ENCODE measurements around the gene SLC26A6. TPM values are rescaled to one million over a fixed set of nuclear protein-coding genes. Genes with fewer than 3 reads are reported as not detected.

The SLC26A6 gene
- total RNA-seq: 10 to 100 TPM; 10.5 to 66.0 (median 20.4) TPM

GRCh38 chr3:48635222-48636021 lies at the start of gene SLC26A6:
Gene SLC26A6 (minus strand): TSS chr3:48635461. CDS start chr3:48635393, 68 bp downstream.
- TF ChIP-seq POLR2AphosphoS5 (IDR thresholded peaks at IDR 0.05) (peak in 1 of 2 donors; percentile 83), CTCF (IDR thresholded peaks at IDR 0.05) (peak; percentile 21 to 71 (median 52)), POLR2A (IDR thresholded peaks at IDR 0.05) (peak in 2 of 4 donors; percentile 39 to 72), EP300 (IDR thresholded peaks at IDR 0.05) (no peak)
- DNase-seq (peak; percentile 98 to 100), ATAC-seq (ENCODE audit: low FRiP score in 2 of 2) (peak; percentile 98 to 99)
- H3K9me3 ChIP-seq: no peaks in the 10 kb centered on the region
- H3K36me3 ChIP-seq: peaks cover 0 to 29% (median 11%) of the 10 kb centered on the region in 4 donors
- H3K27me3 ChIP-seq: no peaks in the 10 kb centered on the region
- 2% methylated on average over 25 of the region's 68 CpGs; no CpG with 5 or more reads in 1 of the 2 donors for WGBS, 2 donors
- peaks cover 18 to 26% (median 23%) of the 10 kb centered on the region in 4 donors for H3K4me1 ChIP-seq
- peak within 1 kb of the TSS; percentile 71 to 86 (median 82) for H3K27ac ChIP-seq
- peak within 1 kb of the TSS; percentile 77 to 98 (median 87) for H3K4me3 ChIP-seq

GRCh38 chr3:48684480-48685143 lies 49.4 kb upstream of the SLC26A6 start:
- DNase-seq: peak; percentile 44 to 55
- no peaks in the 10 kb centered on the region for H3K27me3 ChIP-seq
- 40 to 42% methylated on average over 7 of the region's 7 CpGs for WGBS, 2 donors
- no peaks in the 10 kb centered on the region for H3K9me3 ChIP-seq
- H3K4me1 ChIP-seq: peaks cover 23 to 31% (median 26%) of the 10 kb centered on the region in 4 donors
- H3K27ac ChIP-seq: peak overlapping the region in 3 of 4 donors; percentile 63 to 88 (median 88)
- H3K36me3 ChIP-seq: peaks cover 33 to 51% (median 49%) of the 10 kb centered on the region in 4 donors
- peak in 1 of 2 donors; percentile 4 for ATAC-seq (ENCODE audit: low FRiP score in 2 of 2)
- H3K4me3 ChIP-seq: peak overlapping the region; percentile 0 to 96 (median 81)
- peak in 1 of 2 donors; percentile 12 for TF ChIP-seq POLR2AphosphoS5 (IDR thresholded peaks at IDR 0.05)
- TF ChIP-seq CTCF (IDR thresholded peaks at IDR 0.05): no peak
- no peak for TF ChIP-seq EP300 (IDR thresholded peaks at IDR 0.05)

- no peak for DNase-seq
- no peak for TF ChIP-seq CTCF (IDR thresholded peaks at IDR 0.05)
- no peak for TF ChIP-seq EP300 (IDR thresholded peaks at IDR 0.05)
- no peak for TF ChIP-seq POLR2AphosphoS5 (IDR thresholded peaks at IDR 0.05)
- no peak for TF ChIP-seq POLR2A (IDR thresholded peaks at IDR 0.05)
- H3K27me3 ChIP-seq: no peaks in the 10 kb centered on the region
- no peaks in the 10 kb centered on the region for H3K9me3 ChIP-seq
- WGBS, 2 donors: 66 to 74% methylated on average over 4 to 8 of the region's 8 CpGs
- peak overlapping the region in 3 of 4 donors; percentile 71 to 96 (median 91) for H3K4me3 ChIP-seq
- ATAC-seq (ENCODE audit: low FRiP score in 2 of 2): no peak
- H3K36me3 ChIP-seq: peaks cover 27 to 51% (median 49%) of the 10 kb centered on the region in 4 donors
- peak overlapping the region; percentile 7 to 88 (median 76) for H3K27ac ChIP-seq
- peaks cover 23 to 31% (median 26%) of the 10 kb centered on the region in 4 donors for H3K4me1 ChIP-seq
Observed at GRCh38 chr3:48684054-48684349, 48.7 kb upstream of the SLC26A6 start.

GRCh38 chr3:48682786-48683185 lies 47.5 kb upstream of the SLC26A6 start:
- TF ChIP-seq POLR2A (IDR thresholded peaks at IDR 0.05) (no peak), EP300 (IDR thresholded peaks at IDR 0.05) (no peak), CTCF (IDR thresholded peaks at IDR 0.05) (no peak), POLR2AphosphoS5 (IDR thresholded peaks at IDR 0.05) (no peak)
- no peak overlapping the region for H3K27ac ChIP-seq
- H3K4me1 ChIP-seq: peaks cover 23 to 31% (median 26%) of the 10 kb centered on the region in 4 donors
- H3K27me3 ChIP-seq: no peaks in the 10 kb centered on the region
- peaks cover 15 to 51% (median 42%) of the 10 kb centered on the region in 4 donors for H3K36me3 ChIP-seq
- no peak for DNase-seq
- no peak for ATAC-seq (ENCODE audit: low FRiP score in 2 of 2)
- H3K9me3 ChIP-seq: no peaks in the 10 kb centered on the region
- 93 to 97% methylated on average over 9 of the region's 9 CpGs for WGBS, 2 donors
- H3K4me3 ChIP-seq: no peak overlapping the region

Data from upper lobe of left lung (tissue), 6 donors.